HG02678 (cell line): ENCODE measurements around the gene BCAR3.

Source experiments
- ATAC-seq: cut with Tn5 transposase; IDR thresholded peaks from one replicate; pipeline ENCODE4 v1.9.1; 2021; ENCODE audit warnings: mild to moderate bottlenecking, moderate library complexity; ENCODE audit not compliant: unreplicated experiment

Gene BCAR3

GRCh38 chr1:93581917-93582850, 99.5 kb downstream of the BCAR3 start:
- no peak for ATAC-seq

GRCh38 chr1:93579891-93580290, 101.7 kb downstream of the BCAR3 start:
- no peak for ATAC-seq

GRCh38 chr1:93578911-93579825, 102.5 kb downstream of the BCAR3 start:
- ATAC-seq = no peak

- ATAC-seq = no peak
These were observed 103.2 kb downstream of the BCAR3 start for GRCh38 chr1:93578433-93578830.

- ATAC-seq = no peak
These were observed 103.9 kb downstream of the BCAR3 start for GRCh38 chr1:93577536-93578432.

GRCh38 chr1:93576746-93577145, 104.9 kb downstream of the BCAR3 start:
- ATAC-seq = no peak

GRCh38 chr1:93576346-93576745, 105.3 kb downstream of the BCAR3 start:
- ATAC-seq = no peak

- ATAC-seq = no peak
These were observed 105.9 kb downstream of the BCAR3 start for GRCh38 chr1:93575621-93576284.

- ATAC-seq = no peak
These were observed 106.6 kb downstream of the BCAR3 start for GRCh38 chr1:93574991-93575390.

- ATAC-seq = no peak
These were observed 107.1 kb downstream of the BCAR3 start for GRCh38 chr1:93574511-93574910.

- ATAC-seq = no peak
These were observed 107.6 kb downstream of the BCAR3 start for GRCh38 chr1:93573940-93574469.

GRCh38 chr1:93571623-93572310, 109.9 kb downstream of the BCAR3 start:
- no peak for ATAC-seq

GRCh38 chr1:93569489-93569888, 112.1 kb downstream of the BCAR3 start:
- no peak for ATAC-seq

- ATAC-seq = no peak
These were observed 114.2 kb downstream of the BCAR3 start for GRCh38 chr1:93567255-93567918.

- ATAC-seq = no peak
These were observed 115.4 kb downstream of the BCAR3 start for GRCh38 chr1:93566227-93566626.

- ATAC-seq = no peak
These were observed 116.0 kb downstream of the BCAR3 start for GRCh38 chr1:93565496-93566206.

GRCh38 chr1:93559695-93560094, 121.9 kb downstream of the BCAR3 start:
- no peak for ATAC-seq

GRCh38 chr1:93559045-93559444, 122.6 kb downstream of the BCAR3 start:
- no peak for ATAC-seq
